ENCODE measurements around the gene PRSS16. TPM values are rescaled to one million over a fixed set of nuclear protein-coding genes. Genes with fewer than 3 reads are reported as not detected.

The PRSS16 gene
- total RNA-seq, 1 donor = not detected

GRCh38 chr6:27297857-27298730 is 50.6 kb downstream of the PRSS16 start:
- DNase-seq (ENCODE audit: insufficient read length, low spot score, missing footprints) = no peak
- Histone ChIP-seq H3K4me2 (ENCODE audit: insufficient read depth, low read length) (peak overlapping the region; percentile 98), H3K4me3 (ENCODE audit: insufficient read depth, low read length) (peak overlapping the region; percentile 63)

GRCh38 chr6:27303613-27304272 is 56.2 kb downstream of the PRSS16 start:
- peaks cover 4% of the 10 kb centered on the region for H3K27me3 ChIP-seq (ENCODE audit: insufficient read depth, low read length)
- H3K4me1 ChIP-seq (ENCODE audit: insufficient read depth, low read length) = no peaks in the 10 kb centered on the region
- no peaks in the 10 kb centered on the region for H3K9me3 ChIP-seq (ENCODE audit: low read depth, low read length)
- H3K4me2 ChIP-seq (ENCODE audit: insufficient read depth, low read length) = no peak overlapping the region
- H3K36me3 ChIP-seq (ENCODE audit: insufficient read depth, low read length) = no peaks in the 10 kb centered on the region
- no peaks in the 10 kb centered on the region for H3K79me2 ChIP-seq (ENCODE audit: insufficient read depth, low read length)
- peak; percentile 82 for DNase-seq (ENCODE audit: insufficient read length, low spot score, missing footprints)
- TF ChIP-seq CTCF (IDR thresholded peaks at IDR 0.05; ENCODE audit: extremely low read depth, low read depth, low read length) = no peak
- no peak overlapping the region for H2AFZ ChIP-seq (ENCODE audit: low read length)
- H3K27ac ChIP-seq (ENCODE audit: low read depth, low read length) = no peak overlapping the region
- H3K4me3 ChIP-seq (ENCODE audit: insufficient read depth, low read length) = no peak overlapping the region
- no peaks in the 10 kb centered on the region for H4K20me1 ChIP-seq (ENCODE audit: insufficient read depth, low read length)

More at GRCh38 chr6:27297857-27298730, 50.6 kb downstream of the PRSS16 start:
- Histone ChIP-seq H2AFZ (ENCODE audit: low read length) (peak overlapping the region; percentile 51), H3K36me3 (ENCODE audit: insufficient read depth, low read length) (no peaks in the 10 kb centered on the region), H4K20me1 (ENCODE audit: insufficient read depth, low read length) (no peaks in the 10 kb centered on the region), H3K4me1 (ENCODE audit: insufficient read depth, low read length) (peaks cover 19% of the 10 kb centered on the region), H3K9me3 (ENCODE audit: low read depth, low read length) (no peaks in the 10 kb centered on the region), H3K27me3 (ENCODE audit: insufficient read depth, low read length) (peaks cover 4% of the 10 kb centered on the region), H3K79me2 (ENCODE audit: insufficient read depth, low read length) (no peaks in the 10 kb centered on the region), H3K27ac (ENCODE audit: low read depth, low read length) (no peak overlapping the region)
- TF ChIP-seq CTCF (IDR thresholded peaks at IDR 0.05; ENCODE audit: extremely low read depth, low read depth, low read length) = no peak

Other genes starting within 250 kb of the PRSS16 start
- under 0.01 TPM in 1 of 2 replicates, not detected in the other for gene POM121L2, start 64.6 kb downstream of the PRSS16 start, total RNA-seq
- 2.5 and 4.1 TPM in 2 replicates for gene ZNF391, start 141.1 kb downstream of the PRSS16 start, total RNA-seq
- gene ZNF184, start 225.4 kb downstream of the PRSS16 start, total RNA-seq = 9.8 and 10.0 TPM in 2 replicates

Data from osteoblast (primary cell).